Omental fat pad (tissue), 4 donors: ENCODE data around the gene CORO7. TPM values are rescaled to one million over a fixed set of nuclear protein-coding genes. Genes with fewer than 3 reads are reported as not detected.

Experiments used
- ATAC-seq: fragments of 150-250 bp; one replicate; pipeline ENCODE4 v1.9.1; 2016; ENCODE audit warnings: mild to moderate bottlenecking, moderate library complexity; ENCODE audit not compliant: low FRiP score
- DNase-seq: peaks from one replicate; pipeline ENCODE4 v3.0.0-alpha.2; 2019; ENCODE audit warnings: low spot score
- total RNA-seq, 4 donors: library from RNA; depleted of rRNA; stranded (reverse); fragments of >200 nt; gene quantifications; one replicate each; pipeline ENCODE4 v1.1.0, GENCODE V29; 2016
- TF ChIP-seq, protein P1 (sequence below), 3 donors: fragments of 450-650 bp; IDR thresholded peaks; one replicate each; pipeline ENCODE4 v1.5.1; 2016 to 2017; ENCODE audit warnings: antibody characterized with exemption in 3 of 3, mild to moderate bottlenecking in 3 of 3, moderate library complexity in 2 of 3

The CORO7 gene
- total RNA-seq, 4 donors from 2014 or later: 15.1 to 46.3 (median 27.5) TPM

DNA sequence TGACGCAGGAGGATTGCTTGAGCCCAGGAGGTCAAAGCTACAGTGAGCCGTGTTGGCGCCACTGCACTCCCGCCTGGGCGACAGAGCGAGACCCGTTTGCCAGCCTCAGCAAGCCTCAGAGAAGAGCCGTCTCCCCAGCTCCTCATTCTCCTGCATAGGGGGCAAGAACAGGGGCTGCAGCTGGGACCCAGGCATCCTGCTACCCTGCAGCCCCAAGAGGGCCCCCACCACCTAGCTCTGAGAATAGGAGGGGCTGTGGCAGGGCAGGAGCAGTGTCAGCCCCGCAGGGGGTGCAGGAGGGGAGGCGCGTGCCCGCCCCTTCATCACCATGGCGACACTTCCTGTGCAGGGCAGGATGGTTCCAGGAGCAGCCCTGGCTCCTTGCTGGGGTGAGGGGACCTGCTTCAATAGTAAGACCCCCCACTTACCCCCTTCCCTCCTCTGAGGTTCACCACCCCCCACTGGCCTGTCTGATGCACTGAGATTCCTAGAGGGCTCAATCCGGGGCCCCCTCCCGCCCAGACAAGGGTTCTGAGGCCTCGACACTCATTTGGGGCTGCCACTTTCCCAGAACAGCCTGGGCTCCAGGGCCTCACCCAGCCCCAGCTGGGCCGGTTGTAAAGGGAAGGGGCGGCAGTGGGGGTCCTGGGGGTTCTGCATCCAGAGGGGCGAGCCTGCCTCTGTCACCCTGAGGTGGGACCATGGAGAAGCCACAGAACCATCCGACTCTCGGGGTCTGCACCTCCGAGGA, 24.6 kb downstream of the CORO7 start:
- ATAC-seq (no peak), DNase-seq (no peak)
- TF ChIP-seq, protein P1, sequence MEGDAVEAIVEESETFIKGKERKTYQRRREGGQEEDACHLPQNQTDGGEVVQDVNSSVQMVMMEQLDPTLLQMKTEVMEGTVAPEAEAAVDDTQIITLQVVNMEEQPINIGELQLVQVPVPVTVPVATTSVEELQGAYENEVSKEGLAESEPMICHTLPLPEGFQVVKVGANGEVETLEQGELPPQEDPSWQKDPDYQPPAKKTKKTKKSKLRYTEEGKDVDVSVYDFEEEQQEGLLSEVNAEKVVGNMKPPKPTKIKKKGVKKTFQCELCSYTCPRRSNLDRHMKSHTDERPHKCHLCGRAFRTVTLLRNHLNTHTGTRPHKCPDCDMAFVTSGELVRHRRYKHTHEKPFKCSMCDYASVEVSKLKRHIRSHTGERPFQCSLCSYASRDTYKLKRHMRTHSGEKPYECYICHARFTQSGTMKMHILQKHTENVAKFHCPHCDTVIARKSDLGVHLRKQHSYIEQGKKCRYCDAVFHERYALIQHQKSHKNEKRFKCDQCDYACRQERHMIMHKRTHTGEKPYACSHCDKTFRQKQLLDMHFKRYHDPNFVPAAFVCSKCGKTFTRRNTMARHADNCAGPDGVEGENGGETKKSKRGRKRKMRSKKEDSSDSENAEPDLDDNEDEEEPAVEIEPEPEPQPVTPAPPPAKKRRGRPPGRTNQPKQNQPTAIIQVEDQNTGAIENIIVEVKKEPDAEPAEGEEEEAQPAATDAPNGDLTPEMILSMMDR (IDR thresholded peaks at IDR 0.05): no peak

DNA sequence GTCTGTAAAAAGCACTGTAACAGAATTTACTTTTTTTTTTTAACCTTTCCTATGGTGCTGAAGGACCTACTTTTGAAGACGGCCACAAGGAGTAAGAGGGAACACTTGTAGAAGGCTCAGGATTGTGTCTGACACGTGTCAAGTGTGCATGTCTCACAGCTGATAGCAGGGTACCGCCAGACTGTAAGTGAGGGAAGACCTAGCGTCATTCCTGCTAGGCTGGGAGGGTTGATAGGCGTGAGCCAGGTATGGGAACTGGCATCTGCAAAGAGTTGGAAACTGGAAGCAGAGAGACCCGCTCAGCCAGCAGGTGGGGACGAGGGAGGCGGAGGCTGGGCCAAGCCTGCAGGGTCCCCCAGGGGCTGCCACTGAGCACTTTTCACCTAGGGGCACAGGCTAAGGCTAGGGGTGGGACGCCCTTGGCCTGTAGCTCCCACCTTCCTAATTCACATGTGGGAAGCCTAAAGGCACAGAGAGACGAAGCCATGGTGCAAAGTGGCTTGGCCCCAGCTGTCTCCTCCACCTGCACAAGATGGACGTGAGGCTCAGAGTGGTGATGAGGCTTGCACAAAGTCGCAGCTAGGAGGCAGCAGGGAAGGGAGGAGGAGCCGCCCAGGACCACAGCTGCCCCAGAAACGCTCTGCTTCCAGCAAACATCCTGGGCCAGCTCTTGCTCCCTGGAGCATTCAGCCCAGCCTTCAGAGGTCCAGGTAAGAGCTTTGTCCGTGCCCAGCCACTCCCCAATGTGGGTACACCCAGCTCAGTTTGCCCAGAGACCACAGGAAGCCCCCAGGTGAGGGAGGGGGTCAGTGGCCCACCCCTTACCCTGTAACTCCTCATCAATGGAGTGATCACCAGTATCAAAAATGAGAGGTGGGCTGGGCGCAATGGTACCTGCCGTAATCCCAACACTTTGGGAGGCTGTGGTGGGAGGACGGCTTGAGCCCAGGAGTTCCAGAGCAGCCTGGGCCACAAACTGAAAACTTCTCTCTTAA, 25.8 kb downstream of the CORO7 start:
- ATAC-seq: no peak
- DNase-seq: no peak
- TF ChIP-seq, protein P1 (IDR thresholded peaks at IDR 0.05): no peak

DNA sequence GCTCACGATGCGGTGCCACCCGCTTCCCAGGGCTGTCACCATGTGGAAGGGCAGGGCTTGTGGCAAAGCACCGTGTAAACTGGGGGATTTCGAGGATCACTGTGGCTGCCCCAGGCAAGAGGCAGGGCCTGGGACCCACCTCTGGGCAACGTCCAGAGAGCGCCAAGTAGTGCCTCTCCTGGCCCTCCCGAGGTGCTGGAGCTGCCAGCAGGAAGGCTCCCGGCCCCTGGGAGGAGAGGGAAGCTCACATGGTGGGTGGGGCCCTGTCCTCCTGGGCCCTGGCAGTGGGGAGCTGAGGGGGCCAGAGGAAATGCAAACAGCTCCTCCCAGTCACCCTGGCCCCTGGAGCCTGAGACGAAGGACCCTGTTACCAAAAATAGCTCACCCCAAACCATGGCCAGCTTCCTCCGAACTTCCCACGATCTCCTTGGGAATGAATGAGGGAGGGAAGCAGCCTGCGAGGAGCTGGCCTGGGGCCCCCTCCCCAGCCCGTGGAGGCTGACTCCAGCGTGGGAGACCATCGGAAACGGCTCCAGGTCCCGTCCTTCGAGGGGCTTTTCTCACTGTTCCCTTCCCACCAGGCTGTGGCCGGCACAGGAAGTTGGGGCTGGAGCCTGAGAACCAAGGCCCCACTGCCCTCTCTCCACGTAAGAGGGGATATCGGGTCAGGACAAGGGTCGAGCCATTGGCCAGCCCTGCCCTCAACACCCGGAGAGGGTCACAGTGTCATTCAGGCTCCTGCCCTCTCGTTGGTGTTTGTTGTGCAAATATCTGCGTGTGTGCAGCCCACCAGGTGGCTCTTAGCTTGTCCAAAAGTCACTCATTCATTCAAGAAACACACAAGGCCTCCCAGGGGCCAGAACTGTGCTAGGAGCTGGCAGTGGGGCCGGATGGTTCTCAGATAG, 27.1 kb downstream of the CORO7 start:
- ATAC-seq (no peak), DNase-seq (no peak)

DNA sequence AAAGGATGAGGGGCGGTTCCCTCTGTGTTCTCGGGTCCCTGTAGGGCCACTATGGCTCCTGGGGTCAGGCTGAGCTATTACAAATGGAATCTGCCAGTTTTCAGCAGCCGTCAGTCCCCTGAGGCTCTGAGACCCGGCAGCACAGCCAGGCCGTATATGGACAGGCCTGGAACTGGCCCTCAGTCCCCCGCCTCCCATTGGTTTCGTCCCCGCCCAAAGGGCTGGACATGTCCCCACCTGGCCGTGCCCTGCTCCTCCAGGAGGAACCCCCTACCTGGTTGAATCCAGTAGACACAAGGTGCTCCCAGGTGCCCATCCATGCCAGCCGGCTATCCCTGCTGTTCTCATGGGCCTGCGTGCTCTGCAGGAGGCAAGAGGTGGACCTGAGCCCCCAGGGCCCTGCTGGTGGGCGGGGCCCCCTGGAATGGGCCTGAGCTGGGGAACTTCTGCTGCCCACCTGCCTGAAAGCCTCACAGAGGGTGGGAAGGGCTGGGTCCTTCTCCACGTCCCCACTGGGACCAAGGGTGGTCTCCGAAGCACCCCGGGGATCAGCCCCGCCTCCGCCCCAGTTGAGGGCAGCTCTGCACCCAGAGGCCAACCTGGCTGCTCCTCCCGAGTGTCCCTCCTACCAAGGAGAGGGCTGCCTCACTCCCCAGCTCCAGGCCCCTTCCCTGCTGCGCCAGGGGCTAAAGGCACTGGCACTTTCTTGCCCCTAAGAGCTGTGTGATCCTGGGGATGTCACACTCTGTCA, 27.9 kb downstream of the CORO7 start:
- DNase-seq (no peak), ATAC-seq (no peak)
- TF ChIP-seq, protein P1 (IDR thresholded peaks at IDR 0.05): no peak

More for the DNA sequence above, 27.1 kb downstream of the CORO7 start:
- TF ChIP-seq, protein P1 (IDR thresholded peaks at IDR 0.05): no peak

DNA sequence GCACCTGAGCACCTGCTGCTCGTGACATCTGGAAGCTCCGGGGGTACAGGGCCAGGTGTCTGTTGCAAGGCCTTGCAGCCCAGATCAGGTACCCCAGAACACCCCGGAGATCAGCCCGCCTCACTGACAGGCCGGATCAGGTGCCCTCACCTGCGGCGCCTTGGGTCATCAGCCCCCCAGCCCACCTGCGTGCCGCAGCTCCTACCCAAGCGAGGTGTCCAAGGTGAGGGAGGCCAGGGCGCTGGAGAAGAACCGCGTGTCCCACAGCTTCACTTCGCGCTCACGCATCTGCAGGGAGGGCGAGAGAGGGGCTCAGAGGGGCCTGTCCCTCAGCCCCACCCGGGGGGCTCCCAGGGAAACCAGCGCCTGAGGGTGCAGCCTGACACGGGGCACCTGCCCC, 28.6 kb downstream of the CORO7 start:
- TF ChIP-seq, protein P1 (IDR thresholded peaks at IDR 0.05): no peak
- ATAC-seq (no peak), DNase-seq (no peak)
